Esophagus squamous epithelium (tissue), 5 donors: ENCODE data around the gene SYT8. TPM values are rescaled to one million over a fixed set of nuclear protein-coding genes. Genes with fewer than 3 reads are reported as not detected.

Experiments
- DNase-seq: peaks from one replicate; lab custom pipeline; 2025; lab: John Stamatoyannopoulos, UW
- H3K27ac ChIP-seq, 4 donors: fragments of 200-600 bp; sonication (generic); one replicate each; pipeline ENCODE4 v1.5.1; 2016 to 2019; ENCODE audit warnings: mild to moderate bottlenecking in 1 of 4
- H3K27me3 ChIP-seq, 4 donors: fragments of 200-600 bp; sonication (generic); 1 replicate in 3 of 4; 2 replicates in 1 of 4; pipeline versions ENCODE4 v1.5.1 to v1.6.0; 2017 to 2021; ENCODE audit warnings: antibody characterized with exemption in 1 of 4
- H3K36me3 ChIP-seq, 3 donors: fragments of 200-600 bp; sonication (generic); one replicate each; pipeline ENCODE4 v1.5.1; 2016 to 2019
- H3K4me1 ChIP-seq, 3 donors: fragments of 200-600 bp; sonication (generic); one replicate each; pipeline ENCODE4 v1.5.1; 2017 to 2019
- H3K4me3 ChIP-seq, 4 donors: fragments of 200-600 bp; sonication (generic); 1 replicate in 3 of 4; 2 replicates in 1 of 4; pipeline ENCODE4 v1.5.1; 2016 to 2019; ENCODE audit warnings: mild to moderate bottlenecking in 2 of 4, moderate library complexity in 1 of 4
- H3K9me3 ChIP-seq, 3 donors: fragments of 200-600 bp; sonication (generic); one replicate each; pipeline ENCODE4 v1.5.1; 2016 to 2019
- POLR2A ChIP-seq, 4 donors: fragments of 450-650 bp; IDR thresholded peaks; one replicate each; pipeline ENCODE4 v1.6.1; 2017; ENCODE audit warnings: antibody characterized with exemption in 4 of 4, mild to moderate bottlenecking in 4 of 4, moderate library complexity in 3 of 4
- WGBS, 2 donors: methylation state at CpG; one replicate each; pipeline ENCODE4 v1.1.5; 2018; 5-methylcytosine and 5-hydroxymethylcytosine counted together
- intact Hi-C: fragments of 100-400 bp; cut with DNase I; formaldehyde crosslinking; loops from one replicate; pipeline ENCODE4 v1.15.0; 2022
- total RNA-seq, 4 donors: library from RNA; depleted of rRNA; stranded (reverse); fragments of >200 nt; gene quantifications; one replicate each; pipeline ENCODE4 v1.1.0, GENCODE V29; 2016
- TF ChIP-seq, protein P1 (sequence below), 6 experiments: fragments of 450-650 bp in 4 of 6; fragments of 200-600 bp in 2 of 6; sonication (generic) in 2 of 6; IDR thresholded peaks; one replicate each; pipeline ENCODE4 v1.5.1; 2016 to 2019; ENCODE audit warnings: antibody characterized with exemption in 6 of 6, mild to moderate bottlenecking in 4 of 6, moderate library complexity in 4 of 6
- donor health status: DM: yes; HTN: yes; CAD: no.

The SYT8 gene
- total RNA-seq, 4 donors from 2014 or later = 28.7 to 110 (median 69.3) TPM

DNA sequence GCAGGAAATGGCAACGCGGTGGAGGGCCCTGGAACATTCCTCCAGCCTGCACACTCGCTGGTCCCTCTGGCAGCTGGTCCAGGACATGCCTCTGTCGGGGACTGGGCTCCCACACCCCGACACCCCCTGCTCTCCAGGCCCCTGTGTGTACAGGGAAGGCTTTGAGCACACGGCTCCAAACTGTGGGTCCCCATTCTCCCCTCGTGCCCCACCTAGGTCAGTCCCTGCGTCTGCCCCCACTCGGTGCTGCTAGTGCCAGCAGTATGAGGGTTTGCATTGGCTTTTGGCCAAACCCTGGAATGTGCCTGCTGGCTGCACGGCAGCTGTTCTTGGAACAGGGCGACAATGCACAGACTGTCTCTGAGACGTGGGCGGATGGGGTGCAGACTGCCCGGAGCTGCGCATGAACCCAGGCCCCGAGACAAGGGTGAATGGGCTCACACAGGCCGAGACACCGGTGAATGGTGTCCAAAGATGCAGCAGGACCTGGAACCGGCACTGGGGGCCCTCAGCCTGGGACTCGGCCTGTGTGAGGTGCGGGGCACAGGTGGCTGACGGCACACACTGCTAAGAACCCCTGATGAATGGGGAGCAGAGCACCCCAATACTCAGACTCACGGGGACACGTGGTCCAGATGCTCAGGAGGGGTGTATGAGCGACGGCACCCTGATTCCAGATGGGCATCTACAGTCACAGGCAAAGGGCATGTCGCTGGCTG is 7.5 kb upstream of the SYT8 start:
- intact Hi-C loops = no loop called here
- Histone ChIP-seq H3K36me3 (no peaks in the 10 kb centered on the region), H3K27ac (peak overlapping the region in 1 of 4 donors; percentile 47), H3K27me3 (peaks cover 0 to 49% (median 0%) of the 10 kb centered on the region in 4 donors), H3K4me3 (no peak overlapping the region), H3K4me1 (peaks cover 19 to 97% (median 32%) of the 10 kb centered on the region in 3 donors), H3K9me3 (no peaks in the 10 kb centered on the region)
- TF ChIP-seq, protein P1, sequence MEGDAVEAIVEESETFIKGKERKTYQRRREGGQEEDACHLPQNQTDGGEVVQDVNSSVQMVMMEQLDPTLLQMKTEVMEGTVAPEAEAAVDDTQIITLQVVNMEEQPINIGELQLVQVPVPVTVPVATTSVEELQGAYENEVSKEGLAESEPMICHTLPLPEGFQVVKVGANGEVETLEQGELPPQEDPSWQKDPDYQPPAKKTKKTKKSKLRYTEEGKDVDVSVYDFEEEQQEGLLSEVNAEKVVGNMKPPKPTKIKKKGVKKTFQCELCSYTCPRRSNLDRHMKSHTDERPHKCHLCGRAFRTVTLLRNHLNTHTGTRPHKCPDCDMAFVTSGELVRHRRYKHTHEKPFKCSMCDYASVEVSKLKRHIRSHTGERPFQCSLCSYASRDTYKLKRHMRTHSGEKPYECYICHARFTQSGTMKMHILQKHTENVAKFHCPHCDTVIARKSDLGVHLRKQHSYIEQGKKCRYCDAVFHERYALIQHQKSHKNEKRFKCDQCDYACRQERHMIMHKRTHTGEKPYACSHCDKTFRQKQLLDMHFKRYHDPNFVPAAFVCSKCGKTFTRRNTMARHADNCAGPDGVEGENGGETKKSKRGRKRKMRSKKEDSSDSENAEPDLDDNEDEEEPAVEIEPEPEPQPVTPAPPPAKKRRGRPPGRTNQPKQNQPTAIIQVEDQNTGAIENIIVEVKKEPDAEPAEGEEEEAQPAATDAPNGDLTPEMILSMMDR (IDR thresholded peaks at IDR 0.05) = no peak
- TF ChIP-seq POLR2A (IDR thresholded peaks at IDR 0.05) = no peak
- no peak for DNase-seq
- 56 to 61% methylated on average over 9 to 16 of the region's 27 CpGs for WGBS, 2 donors

DNA sequence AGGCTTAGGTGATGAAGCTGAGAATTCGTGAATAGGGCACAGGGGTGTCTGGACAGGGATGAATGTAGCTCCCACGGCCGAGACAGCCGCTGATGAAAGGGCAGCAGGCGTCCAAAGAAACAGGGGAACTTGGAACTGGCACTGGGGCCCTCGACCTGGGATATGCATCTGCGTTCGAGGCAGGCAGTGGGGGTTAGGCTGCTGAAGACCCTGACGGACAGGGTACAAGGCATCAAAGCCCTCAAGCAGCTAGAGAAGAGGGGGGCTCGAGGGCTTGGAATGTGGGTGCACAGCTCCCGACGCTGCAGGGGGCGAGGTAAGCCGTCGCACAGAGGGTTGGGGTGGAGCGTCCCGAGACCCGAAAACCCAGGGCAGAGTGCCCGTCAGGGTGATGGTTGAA is 6.9 kb upstream of the SYT8 start:
- H3K27me3 ChIP-seq = peaks cover 0 to 47% (median 0%) of the 10 kb centered on the region in 4 donors
- no peak for TF ChIP-seq POLR2A (IDR thresholded peaks at IDR 0.05)
- TF ChIP-seq, protein P1 (IDR thresholded peaks at IDR 0.05) = no peak
- no peak for DNase-seq
- H3K27ac ChIP-seq = no peak overlapping the region
- no peaks in the 10 kb centered on the region for H3K36me3 ChIP-seq
- WGBS, 2 donors = 83 to 86% methylated on average over 15 to 18 of the region's 19 CpGs
- no peaks in the 10 kb centered on the region for H3K9me3 ChIP-seq
- peaks cover 26 to 99% (median 38%) of the 10 kb centered on the region in 3 donors for H3K4me1 ChIP-seq
- no peak overlapping the region for H3K4me3 ChIP-seq
- intact Hi-C loops = no loop called here

DNA sequence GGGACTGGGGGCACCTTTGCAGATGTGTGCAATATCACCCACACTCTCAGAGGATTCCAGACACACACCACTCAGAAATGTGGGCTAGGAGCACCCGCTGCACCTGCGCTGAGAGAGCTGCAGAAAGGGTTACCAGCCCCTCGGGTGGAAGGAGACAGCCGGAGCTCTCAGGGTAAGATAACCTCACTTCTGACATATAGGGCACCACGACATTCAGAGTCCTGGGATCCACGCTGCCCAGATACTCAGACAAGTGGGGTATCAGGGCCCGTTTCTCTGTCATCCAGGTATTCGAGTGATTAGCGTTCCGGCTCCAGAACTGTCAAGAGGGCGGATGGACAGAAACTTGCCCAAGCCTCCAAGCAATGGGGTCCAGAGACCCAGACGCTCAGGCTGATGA is 6.2 kb upstream of the SYT8 start:
- Histone ChIP-seq H3K4me3 (no peak overlapping the region), H3K27ac (no peak overlapping the region), H3K27me3 (peaks cover 0 to 43% (median 0%) of the 10 kb centered on the region in 4 donors), H3K9me3 (no peaks in the 10 kb centered on the region), H3K4me1 (peaks cover 26 to 99% (median 44%) of the 10 kb centered on the region in 3 donors), H3K36me3 (no peaks in the 10 kb centered on the region)
- WGBS, 2 donors = 83 to 87% methylated on average over 3 to 4 of the region's 12 CpGs
- TF ChIP-seq, protein P1 (IDR thresholded peaks at IDR 0.05) = no peak
- no peak for TF ChIP-seq POLR2A (IDR thresholded peaks at IDR 0.05)
- DNase-seq = no peak
- intact Hi-C loops = no loop called here

DNA sequence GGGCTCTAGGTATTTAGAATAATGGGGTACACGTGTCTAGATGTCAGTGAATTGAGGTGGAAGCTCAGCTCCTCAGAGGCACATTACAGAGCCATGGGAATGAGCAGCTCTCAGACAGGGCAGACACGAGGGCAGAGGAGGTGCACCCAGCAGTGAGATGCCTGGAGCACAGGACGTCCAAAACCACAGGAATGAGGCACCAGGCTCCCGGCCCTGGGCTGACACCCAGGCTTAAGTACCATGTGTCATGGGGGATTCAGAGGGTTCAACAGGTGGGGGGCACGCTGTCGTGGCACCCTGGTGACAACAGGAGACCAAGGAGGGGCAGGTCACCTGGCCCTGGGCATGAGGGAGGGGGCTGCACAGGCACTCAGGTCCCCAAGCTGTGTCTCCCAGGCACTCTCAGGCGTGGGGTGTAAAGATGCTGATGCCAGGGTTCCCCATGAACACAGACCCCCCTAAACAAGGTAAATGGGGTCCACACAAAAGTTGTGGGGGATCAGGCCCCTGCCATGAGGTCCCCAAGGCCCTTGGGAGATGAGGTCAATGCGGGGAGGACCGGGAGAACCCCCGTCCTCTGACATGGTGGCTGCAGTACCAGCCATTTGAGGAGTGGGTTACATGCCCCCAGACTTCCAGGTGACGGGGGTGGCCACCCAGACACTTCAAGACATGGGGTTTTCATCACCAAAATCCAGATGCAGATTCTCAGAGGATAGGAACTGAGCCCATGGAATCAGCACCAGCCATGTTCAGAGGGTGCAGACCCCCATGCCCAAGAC is 5.6 kb upstream of the SYT8 start:
- no peaks in the 10 kb centered on the region for H3K36me3 ChIP-seq
- TF ChIP-seq, protein P1 (IDR thresholded peaks at IDR 0.05) = no peak
- TF ChIP-seq POLR2A (IDR thresholded peaks at IDR 0.05) = no peak
- peaks cover 26 to 98% (median 45%) of the 10 kb centered on the region in 3 donors for H3K4me1 ChIP-seq
- no peak overlapping the region for H3K27ac ChIP-seq
- 55 to 73% methylated on average over 5 to 7 of the region's 11 CpGs for WGBS, 2 donors
- H3K9me3 ChIP-seq = no peaks in the 10 kb centered on the region
- no peak overlapping the region for H3K4me3 ChIP-seq
- peaks cover 0 to 43% (median 0%) of the 10 kb centered on the region in 4 donors for H3K27me3 ChIP-seq
- DNase-seq = no peak
- intact Hi-C loops = no loop called here

DNA sequence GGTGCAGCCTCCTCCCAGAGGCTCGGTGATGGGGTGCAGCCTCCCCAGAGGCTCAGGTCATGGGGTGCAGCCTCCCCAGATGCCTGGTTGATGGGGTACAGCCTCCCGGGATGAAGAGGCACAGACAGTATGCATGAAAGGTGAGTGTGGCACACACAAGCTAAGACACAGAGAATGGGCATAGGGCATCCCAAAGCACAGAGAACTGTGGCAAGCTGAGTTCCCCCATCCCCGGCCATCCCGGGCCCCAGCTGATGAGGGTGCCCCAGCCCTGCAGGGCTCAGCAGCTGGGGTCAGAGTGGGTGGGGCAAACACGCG is 4.8 kb upstream of the SYT8 start:
- H3K4me1 ChIP-seq = peaks cover 26 to 98% (median 49%) of the 10 kb centered on the region in 3 donors
- peak overlapping the region in 3 of 4 donors; percentile 47 to 94 (median 94) for H3K27ac ChIP-seq

More for the DNA sequence above, 4.8 kb upstream of the SYT8 start:
- intact Hi-C loops = loop anchor here (5.0 kb wide), 2 partner anchors 68 to 138 kb away; partner anchors contain the start of gene CTSD
- no peak overlapping the region for H3K4me3 ChIP-seq
- DNase-seq = no peak
- no peaks in the 10 kb centered on the region for H3K9me3 ChIP-seq
- no peaks in the 10 kb centered on the region for H3K36me3 ChIP-seq
- WGBS, 2 donors = 24 to 42% methylated on average over 5 of the region's 6 CpGs
- no peak for TF ChIP-seq POLR2A (IDR thresholded peaks at IDR 0.05)
- TF ChIP-seq, protein P1 (IDR thresholded peaks at IDR 0.05) = no peak
- H3K27me3 ChIP-seq = peaks cover 0 to 49% (median 0%) of the 10 kb centered on the region in 4 donors
